Activated CD8-positive, alpha-beta memory T cell treated with anti-CD3 and anti-CD28 coated beads for 24 hours (primary cell): ENCODE measurements around the gene SCGN.

Experiments
- DNase-seq: peaks from one replicate; pipeline ENCODE4 v3.0.0-alpha.2; 2020

SCGN gene

GRCh38 chr6:25641377-25641776, 10.6 kb upstream of the SCGN start:
- DNase-seq, result no peak

GRCh38 chr6:25641940-25642666, 9.9 kb upstream of the SCGN start:
- no peak for DNase-seq

- DNase-seq, result no peak
These were observed 9.2 kb upstream of the SCGN start for GRCh38 chr6:25642667-25643328.

DNA sequence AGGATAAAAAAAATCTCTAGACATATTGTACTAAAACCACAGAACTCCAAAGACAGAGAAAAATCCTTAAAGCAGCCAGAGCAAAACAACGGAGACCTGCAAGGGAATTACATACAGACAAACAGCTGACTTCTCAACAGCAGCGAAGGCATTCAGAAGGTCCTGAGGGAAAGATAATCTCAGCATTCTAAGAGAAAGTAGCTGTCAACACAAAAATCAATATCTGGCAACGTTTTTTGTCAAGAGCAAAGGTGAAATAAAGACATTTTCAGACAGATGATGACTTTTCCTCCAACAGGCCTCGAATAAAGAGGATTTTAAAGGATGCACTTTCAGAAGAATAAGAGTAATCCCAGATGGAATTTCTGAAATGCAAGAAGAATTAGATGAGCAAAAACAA, 6.1 kb upstream of the SCGN start:
- no peak for DNase-seq

GRCh38 chr6:25649611-25650010, 2.4 kb upstream of the SCGN start:
- DNase-seq, result no peak

DNA sequence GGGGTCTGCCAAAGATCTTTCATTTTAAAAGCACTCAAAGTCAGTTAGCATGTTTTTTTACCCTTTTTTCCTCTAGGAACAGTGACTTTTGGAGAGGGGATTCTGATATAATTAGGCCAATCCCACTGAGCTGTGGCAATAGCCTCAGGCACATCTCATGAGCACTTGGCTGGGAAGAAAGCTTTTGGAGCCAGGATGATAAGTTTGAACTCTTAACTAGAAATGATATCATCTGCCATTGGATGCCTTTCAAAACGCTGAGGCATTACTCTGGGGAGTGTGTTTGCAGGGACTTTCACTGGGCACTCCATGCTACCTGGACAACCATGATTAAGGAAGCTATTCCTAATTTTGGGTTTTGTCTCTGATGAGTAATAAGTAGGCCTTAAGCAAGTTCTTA, 3.7 kb downstream of the SCGN start:
- no peak for DNase-seq

DNA sequence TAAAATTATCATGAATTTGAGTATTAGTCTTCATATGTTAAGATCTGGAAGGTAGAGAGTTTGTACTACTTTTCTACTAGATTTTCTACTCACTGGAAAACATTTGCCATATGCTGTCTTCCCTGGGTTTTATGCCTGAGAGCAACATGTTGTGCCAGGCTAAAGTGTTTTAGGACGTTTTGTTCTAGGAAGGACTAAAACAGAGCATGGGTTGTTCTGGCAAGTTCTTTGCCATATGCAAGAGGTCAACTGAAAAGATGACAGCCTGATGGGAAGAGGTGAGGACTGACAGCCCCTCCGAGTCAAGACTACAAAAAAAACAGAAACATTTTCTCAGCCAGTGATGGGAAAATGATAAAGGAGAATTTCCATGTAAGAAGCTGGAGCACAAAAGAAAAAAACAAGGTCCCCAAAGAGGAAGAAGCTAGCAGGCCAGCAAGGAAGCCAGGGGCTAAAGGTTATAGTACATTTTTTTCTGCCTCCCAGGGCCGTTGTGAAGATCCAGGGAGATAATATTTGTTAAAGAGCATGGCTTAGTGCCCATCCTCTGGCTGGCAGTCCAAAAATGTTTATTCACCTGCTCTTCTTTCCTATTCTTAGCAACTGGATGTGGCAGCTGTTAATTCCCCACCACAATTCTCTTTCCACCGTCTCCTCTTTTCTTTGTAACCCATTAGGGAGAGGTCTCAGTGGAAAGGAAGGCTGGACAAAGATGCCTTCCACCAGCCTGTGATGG, 7.8 kb downstream of the SCGN start:
- DNase-seq, result no peak

GRCh38 chr6:25660512-25660911, 8.5 kb downstream of the SCGN start:
- DNase-seq, result no peak

- no peak for DNase-seq
These were observed 9.2 kb downstream of the SCGN start for GRCh38 chr6:25661129-25661779.

DNA sequence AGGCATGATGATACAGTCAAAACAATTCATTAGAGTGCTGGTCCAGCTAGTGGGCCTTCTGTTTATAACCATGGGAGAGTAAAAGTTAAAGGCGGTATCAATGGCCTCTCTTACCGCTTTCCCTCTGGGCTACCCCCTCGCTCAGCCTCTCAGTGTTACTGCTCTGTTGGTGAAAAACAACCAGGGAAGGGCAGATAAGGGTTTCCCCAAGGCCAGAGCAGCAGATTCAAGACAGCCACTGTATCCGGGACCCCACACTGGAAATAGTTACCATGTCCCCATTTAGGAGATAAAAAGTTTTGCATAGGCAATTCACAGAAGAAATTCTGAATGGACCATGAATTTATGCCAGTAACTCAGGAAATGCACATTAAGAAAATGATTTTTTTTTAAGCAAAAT, 13.4 kb downstream of the SCGN start:
- no peak for DNase-seq

- DNase-seq, result no peak
These were observed 17.4 kb downstream of the SCGN start for GRCh38 chr6:25669413-25669812.

DNA sequence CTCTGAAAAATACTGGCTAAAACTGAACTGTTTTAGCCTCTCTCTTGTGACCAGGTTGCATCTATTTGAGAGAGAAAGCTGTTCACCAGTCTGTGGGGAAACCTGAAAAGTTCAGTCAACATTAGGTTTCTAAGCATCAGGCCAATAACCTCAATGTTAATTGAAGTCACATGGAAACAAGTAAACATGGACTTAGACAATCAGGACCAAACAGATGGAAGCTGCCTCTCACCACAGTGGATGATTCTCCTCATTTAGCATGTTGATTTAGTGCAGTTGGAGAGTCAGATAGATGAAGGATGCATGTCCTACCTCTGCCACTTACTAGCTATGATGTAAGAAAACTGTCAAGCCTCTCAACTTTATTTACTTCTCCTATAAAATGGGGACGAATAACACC, 18.2 kb downstream of the SCGN start:
- DNase-seq, result no peak

- DNase-seq, result no peak
These were observed 18.9 kb downstream of the SCGN start for GRCh38 chr6:25670793-25671513.

- DNase-seq, result no peak
These were observed 19.6 kb downstream of the SCGN start for GRCh38 chr6:25671652-25672051.

GRCh38 chr6:25675167-25675566, 23.2 kb downstream of the SCGN start:
- DNase-seq, result no peak

DNA sequence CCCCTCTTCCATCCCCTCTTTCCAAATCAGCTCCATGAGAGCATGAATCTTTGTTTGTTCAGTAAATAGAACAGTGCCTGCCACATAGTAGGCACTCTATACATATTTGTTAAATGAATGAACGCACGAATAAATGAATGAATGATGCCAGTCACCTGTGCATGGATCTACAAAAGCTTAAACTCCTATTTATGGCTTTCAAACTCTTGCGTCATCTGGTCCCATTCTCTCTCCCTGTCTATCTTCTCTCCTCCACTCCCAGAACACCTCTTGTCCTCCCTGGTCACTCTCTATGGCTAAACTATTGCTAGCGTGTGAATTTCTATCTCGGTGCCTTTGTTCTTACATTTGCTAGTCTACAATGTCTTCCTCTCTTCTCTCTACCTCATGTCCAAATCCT, 24.8 kb downstream of the SCGN start:
- no peak for DNase-seq

DNA sequence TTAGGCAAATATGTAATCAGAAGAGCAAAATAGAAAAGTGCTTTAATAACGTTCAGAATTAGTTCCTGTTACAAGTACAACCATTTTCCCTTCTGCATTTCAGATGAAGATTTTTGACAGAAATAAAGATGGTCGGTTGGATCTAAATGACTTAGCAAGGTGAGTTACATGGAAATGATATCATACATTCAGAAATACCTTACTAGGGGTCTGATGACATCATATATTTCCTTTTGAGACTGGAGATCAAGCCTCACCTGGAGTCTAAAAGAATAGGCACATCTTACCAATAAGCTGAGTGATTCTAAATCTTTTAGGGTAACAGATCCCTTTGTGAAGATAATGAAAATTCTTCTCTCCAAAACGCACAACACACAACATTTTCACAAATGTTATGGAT, 29.8 kb downstream of the SCGN start:
- no peak for DNase-seq

DNA sequence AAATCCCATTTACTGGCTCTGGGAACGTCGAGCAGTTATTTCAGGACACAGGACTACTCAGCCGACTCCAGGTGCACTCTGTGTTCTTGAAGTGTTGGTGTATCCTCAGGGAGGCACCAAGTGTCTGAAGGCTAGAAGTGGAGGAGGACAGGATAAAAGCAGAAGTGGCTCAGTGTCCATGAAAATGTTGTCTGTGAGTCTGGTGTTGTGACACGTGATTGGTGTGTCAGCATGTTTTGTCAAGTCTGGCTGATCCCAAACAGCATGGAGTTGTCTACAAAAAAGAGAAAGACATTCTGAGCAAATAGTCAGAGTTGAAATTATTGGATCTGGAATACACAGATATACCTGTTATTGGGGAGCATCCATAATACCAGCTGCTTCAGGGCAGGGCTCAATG, 30.3 kb downstream of the SCGN start:
- DNase-seq, result no peak

DNA sequence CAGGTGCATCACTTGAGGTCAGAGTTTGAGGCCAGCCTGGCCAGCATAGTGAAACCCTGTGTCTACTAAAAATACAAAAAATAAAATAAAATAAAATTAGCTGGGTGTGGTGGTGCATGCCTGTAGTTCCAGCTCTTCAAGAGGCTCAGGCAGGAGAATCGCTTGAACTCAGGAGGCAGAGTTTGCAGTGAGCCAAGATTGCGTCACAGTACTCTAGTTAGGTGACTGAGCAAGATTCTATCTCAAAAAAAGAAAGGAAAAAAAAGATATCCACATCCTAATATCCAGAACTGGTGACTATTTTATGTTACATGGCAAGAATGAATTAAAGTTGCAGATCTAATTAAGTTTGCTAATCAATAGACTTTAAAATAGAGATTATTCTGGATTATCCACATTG, 32.5 kb downstream of the SCGN start:
- DNase-seq, result no peak

DNA sequence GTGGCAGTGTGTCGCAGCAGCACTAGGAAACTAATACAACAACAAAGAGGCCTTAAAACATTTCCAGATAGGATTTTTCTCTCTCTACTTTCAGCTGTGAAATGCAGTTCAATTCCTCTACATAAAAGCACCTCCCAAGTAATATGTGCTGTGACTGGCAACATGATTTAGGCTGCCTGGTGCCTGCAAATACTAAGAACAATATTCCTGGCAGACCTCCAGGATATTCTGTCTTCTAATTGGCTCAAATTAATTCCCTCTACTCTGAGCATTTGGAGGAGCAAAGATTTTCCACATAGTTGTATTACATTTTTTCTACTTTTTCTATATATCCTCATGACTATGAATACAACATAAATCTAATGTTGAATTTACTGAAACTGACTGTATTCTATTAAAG, 33.2 kb downstream of the SCGN start:
- no peak for DNase-seq

DNA sequence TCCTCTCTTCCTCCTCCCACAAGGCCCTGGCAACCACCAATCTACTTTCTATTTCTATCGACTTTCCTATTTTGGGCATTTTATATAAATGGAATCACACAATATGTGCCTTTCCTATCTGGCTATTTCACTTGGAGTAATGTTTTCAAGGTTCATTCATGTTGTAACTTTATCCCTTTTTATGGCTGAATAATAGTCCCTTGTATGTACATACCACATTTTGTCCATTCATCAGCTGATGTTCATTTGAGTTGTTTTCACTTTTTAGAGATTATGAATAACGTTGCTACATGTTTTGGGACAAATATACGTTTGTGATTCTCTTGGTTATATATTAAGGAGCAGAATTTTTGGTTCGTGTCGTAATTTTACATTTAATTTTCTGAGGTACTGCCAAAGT, 33.9 kb downstream of the SCGN start:
- no peak for DNase-seq

- no peak for DNase-seq
These were observed 34.8 kb downstream of the SCGN start for GRCh38 chr6:25686856-25687255.

- DNase-seq, result no peak
These were observed 38.0 kb downstream of the SCGN start for GRCh38 chr6:25689966-25690365.
